HepG2 (cell line): ENCODE results near the gene PRKCD. TPM values are rescaled to one million over a fixed set of nuclear protein-coding genes. Genes with fewer than 3 reads are reported as not detected.
A peak's percentile ranks its signal among the peaks of the same experiment; 100 is the strongest.

Experiments
- BORCS8-MEF2B ChIP-seq: sonication (generic); formaldehyde crosslinking; IDR thresholded peaks from 2 replicates; pipeline ENCODE4 v1.8.0; 2022; ENCODE audit warnings: mild to moderate bottlenecking, missing genetic modification reagents
- BRCA1 ChIP-seq: sonication (generic); formaldehyde crosslinking; IDR thresholded peaks from 2 replicates; pipeline ENCODE4 v1.4.0; 2020; ENCODE audit warnings: missing genetic modification reagents
- FOXA1 ChIP-seq, 2 experiments: fragments of 450-650 bp in 1 of 2; sonication (generic) in 1 of 2; formaldehyde crosslinking in 1 of 2; IDR thresholded peaks; 2 replicates each; pipeline versions ENCODE4 v1.4.0 to v1.6.1; 2016 to 2020; ENCODE audit warnings: missing genetic modification reagents in 1 of 2
- GATA4 ChIP-seq: sonication (generic); IDR thresholded peaks from 2 replicates; pipeline ENCODE4 v1.6.1; 2016; ENCODE audit warnings: antibody characterized with exemption, low read depth, borderline replicate concordance
- KDM5A ChIP-seq: fragments of 200-600 bp; sonication (generic); IDR thresholded peaks from 2 replicates; pipeline ENCODE4 v1.7.0; 2018; ENCODE audit warnings: antibody characterized with exemption, mild to moderate bottlenecking, low read length, borderline replicate concordance
- MED1 ChIP-seq: sonication (generic); formaldehyde crosslinking; IDR thresholded peaks from 2 replicates; pipeline ENCODE4 v1.4.0; 2020; ENCODE audit warnings: missing genetic modification reagents
- NFE2L2 ChIP-seq: fragments of 150-350 bp; IDR thresholded peaks from 2 replicates; pipeline ENCODE4 v1.6.1; 2014; ENCODE audit warnings: low read length
- RCOR2 ChIP-seq: IDR thresholded peaks from 2 replicates; pipeline ENCODE4 v1.6.1; 2016; ENCODE audit warnings: missing biosample characterization, missing genetic modification reagents
- SALL1 ChIP-seq: sonication (generic); formaldehyde crosslinking; IDR thresholded peaks from 2 replicates; pipeline ENCODE4 v1.8.0; 2022; ENCODE audit warnings: mild to moderate bottlenecking, missing genetic modification reagents
- SNRNP70 ChIP-seq: fragments of 200-400 bp; formaldehyde crosslinking; IDR thresholded peaks from 2 replicates; pipeline ENCODE4 v1.6.1; 2017; ENCODE audit warnings: mild to moderate bottlenecking, low read depth, low read length, moderate library complexity
- THYN1 ChIP-seq: sonication (generic); formaldehyde crosslinking; IDR thresholded peaks from 2 replicates; pipeline ENCODE4 v1.8.1; 2023; ENCODE audit warnings: low read depth, mild to moderate bottlenecking, moderate library complexity, missing genetic modification reagents, borderline replicate concordance
- ZFY ChIP-seq: sonication (generic); formaldehyde crosslinking; IDR thresholded peaks from 2 replicates; pipeline ENCODE4 v1.4.0; 2020; ENCODE audit warnings: missing genetic modification reagents
- ZNF816 ChIP-seq: sonication (generic); formaldehyde crosslinking; IDR thresholded peaks from 2 replicates; pipeline ENCODE4 v1.8.0; 2022; ENCODE audit warnings: missing genetic modification reagents, mild to moderate bottlenecking, borderline replicate concordance
- ZSCAN25 ChIP-seq: sonication (generic); formaldehyde crosslinking; IDR thresholded peaks from 2 replicates; pipeline ENCODE4 v1.8.0; 2022; ENCODE audit warnings: mild to moderate bottlenecking, missing genetic modification reagents
- polyA plus RNA-seq, 8 experiments: library from polyadenylated mRNA; depleted of rRNA in 3 of 8; stranded (reverse) in 7 of 8; unstranded in 1 of 8; fragments of >200 nt; fragmentation: Illumina TruSeq in 4 of 8; extraction: Trizol in 4 of 8; gene quantifications; 2 replicates each; pipeline versions ENCODE4 v1.2.1 to v1.2.3, GENCODE V29; 2011 to 2016; ENCODE audit warnings: low read depth in 4 of 8, missing spikeins in 1 of 8, mixed read lengths in 1 of 8; ENCODE audit not compliant: insufficient read depth in 1 of 8
- total RNA-seq, 5 experiments: library from RNA; depleted of rRNA; stranded (reverse); fragments of >200 nt; fragmentation: Illumina TruSeq; extraction: Trizol; gene quantifications; 2 replicates each; pipeline ENCODE4 v1.2.3, GENCODE V29; 2016; ENCODE audit warnings: low read depth in 1 of 5
- TF ChIP-seq, protein P1 (sequence below): IDR thresholded peaks from 2 replicates; pipeline ENCODE4 v1.6.1; 2016; ENCODE audit warnings: low read depth, borderline replicate concordance
- TF ChIP-seq, protein P2 (sequence below): IDR thresholded peaks from 2 replicates; pipeline ENCODE4 v1.6.1; 2016; ENCODE audit warnings: missing genetic modification reagents, missing compliant biosample characterization
- TF ChIP-seq, protein P3 (sequence below): IDR thresholded peaks from 2 replicates; pipeline ENCODE4 v1.6.1; 2016; ENCODE audit warnings: mild to moderate bottlenecking
- TF ChIP-seq, protein P4 (sequence below): sonication (generic); formaldehyde crosslinking; IDR thresholded peaks from 2 replicates; pipeline ENCODE4 v1.5.0; 2020; ENCODE audit warnings: mild to moderate bottlenecking, missing genetic modification reagents, borderline replicate concordance
- TF ChIP-seq, protein P5 (sequence below): sonication (generic); formaldehyde crosslinking; IDR thresholded peaks from 2 replicates; pipeline ENCODE4 v1.9.0; 2022; ENCODE audit warnings: missing genetic modification reagents, mild to moderate bottlenecking, borderline replicate concordance
- TF ChIP-seq, protein P6 (sequence below): IDR thresholded peaks from 2 replicates; pipeline ENCODE4 v1.6.1; 2016

PRKCD gene
- total and polyA plus RNA-seq, 2 of the 13 experiments (the other 11 are each of a cell fraction or from before 2014, with no cell fraction given), result 1.6 to 40.7 TPM

DNA sequence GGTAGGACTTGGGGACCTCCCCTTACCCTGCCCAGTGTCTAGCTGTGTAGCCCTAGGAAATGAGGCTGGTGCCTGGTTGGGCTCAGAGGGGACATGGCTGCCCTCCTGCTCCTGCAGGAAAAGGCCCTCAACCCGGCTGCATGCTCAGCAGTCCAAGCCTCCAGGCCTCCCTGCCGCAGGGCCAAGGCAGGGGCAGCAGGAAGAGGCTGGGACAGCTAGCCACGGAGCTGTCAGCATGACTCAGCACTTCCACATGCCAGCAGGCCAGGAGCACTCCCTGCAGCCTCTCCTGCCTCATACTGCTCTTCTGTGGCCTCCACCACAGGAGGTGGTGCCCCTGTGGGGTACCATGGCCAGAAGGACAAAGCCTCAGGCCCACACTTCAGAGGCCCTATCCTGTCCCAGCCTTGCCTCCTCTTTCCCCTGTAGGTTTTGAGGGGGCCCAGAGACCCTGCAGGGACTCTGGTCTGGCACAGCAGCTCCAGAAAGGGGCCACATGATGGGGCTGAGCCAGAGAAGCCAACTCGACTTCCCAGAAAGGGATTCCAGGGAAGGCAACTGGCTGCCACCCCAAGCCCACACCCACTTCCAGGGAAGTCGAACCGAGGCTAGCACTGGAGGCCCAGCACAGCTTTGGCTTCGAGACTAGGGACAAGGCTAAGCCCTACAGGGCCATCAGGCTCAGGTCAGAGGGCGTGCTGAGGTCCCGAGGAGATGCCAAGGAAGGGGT lies 75.3 kb downstream of the PRKCD start (continued):
- TF ChIP-seq KDM5A (no peak), SNRNP70 (no peak), GATA4 (no peak), MED1 (CRISPR knock-in tag) (peak; percentile 76), FOXA1 (IDR thresholded peaks at IDR 0.05) (no peak), FOXA1 (CRISPR knock-in tag; IDR thresholded peaks at IDR 0.05) (no peak), NFE2L2 (peak; percentile 99), RCOR2 (CRISPR knock-in tag) (no peak), BORCS8-MEF2B (CRISPR knock-in tag) (no peak), ZNF816 (no peak), SALL1 (CRISPR knock-in tag) (0 out of 2 replicates have a peak, but pooled peaks have one; percentile 17), THYN1 (CRISPR knock-in tag) (no peak), ZSCAN25 (no peak), ZFY (CRISPR knock-in tag) (peak; percentile 71), BRCA1 (CRISPR knock-in tag) (no peak)
- TF ChIP-seq, protein P1, sequence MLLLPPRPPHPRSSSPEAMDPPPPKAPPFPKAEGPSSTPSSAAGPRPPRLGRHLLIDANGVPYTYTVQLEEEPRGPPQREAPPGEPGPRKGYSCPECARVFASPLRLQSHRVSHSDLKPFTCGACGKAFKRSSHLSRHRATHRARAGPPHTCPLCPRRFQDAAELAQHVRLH (CRISPR knock-in tag), result peak; percentile 35; the same call in 1 of the 2 replicates
- TF ChIP-seq, protein P2, sequence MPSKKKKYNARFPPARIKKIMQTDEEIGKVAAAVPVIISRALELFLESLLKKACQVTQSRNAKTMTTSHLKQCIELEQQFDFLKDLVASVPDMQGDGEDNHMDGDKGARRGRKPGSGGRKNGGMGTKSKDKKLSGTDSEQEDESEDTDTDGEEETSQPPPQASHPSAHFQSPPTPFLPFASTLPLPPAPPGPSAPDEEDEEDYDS (CRISPR knock-in tag), result no peak
- TF ChIP-seq, protein P3, sequence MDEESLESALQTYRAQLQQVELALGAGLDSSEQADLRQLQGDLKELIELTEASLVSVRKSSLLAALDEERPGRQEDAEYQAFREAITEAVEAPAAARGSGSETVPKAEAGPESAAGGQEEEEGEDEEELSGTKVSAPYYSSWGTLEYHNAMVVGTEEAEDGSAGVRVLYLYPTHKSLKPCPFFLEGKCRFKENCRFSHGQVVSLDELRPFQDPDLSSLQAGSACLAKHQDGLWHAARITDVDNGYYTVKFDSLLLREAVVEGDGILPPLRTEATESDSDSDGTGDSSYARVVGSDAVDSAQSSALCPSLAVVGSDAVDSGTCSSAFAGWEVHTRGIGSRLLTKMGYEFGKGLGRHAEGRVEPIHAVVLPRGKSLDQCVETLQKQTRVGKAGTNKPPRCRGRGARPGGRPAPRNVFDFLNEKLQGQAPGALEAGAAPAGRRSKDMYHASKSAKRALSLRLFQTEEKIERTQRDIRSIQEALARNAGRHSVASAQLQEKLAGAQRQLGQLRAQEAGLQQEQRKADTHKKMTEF (CRISPR knock-in tag), result peak; percentile 44; the same call in 1 of the 2 replicates
- TF ChIP-seq, protein P4, sequence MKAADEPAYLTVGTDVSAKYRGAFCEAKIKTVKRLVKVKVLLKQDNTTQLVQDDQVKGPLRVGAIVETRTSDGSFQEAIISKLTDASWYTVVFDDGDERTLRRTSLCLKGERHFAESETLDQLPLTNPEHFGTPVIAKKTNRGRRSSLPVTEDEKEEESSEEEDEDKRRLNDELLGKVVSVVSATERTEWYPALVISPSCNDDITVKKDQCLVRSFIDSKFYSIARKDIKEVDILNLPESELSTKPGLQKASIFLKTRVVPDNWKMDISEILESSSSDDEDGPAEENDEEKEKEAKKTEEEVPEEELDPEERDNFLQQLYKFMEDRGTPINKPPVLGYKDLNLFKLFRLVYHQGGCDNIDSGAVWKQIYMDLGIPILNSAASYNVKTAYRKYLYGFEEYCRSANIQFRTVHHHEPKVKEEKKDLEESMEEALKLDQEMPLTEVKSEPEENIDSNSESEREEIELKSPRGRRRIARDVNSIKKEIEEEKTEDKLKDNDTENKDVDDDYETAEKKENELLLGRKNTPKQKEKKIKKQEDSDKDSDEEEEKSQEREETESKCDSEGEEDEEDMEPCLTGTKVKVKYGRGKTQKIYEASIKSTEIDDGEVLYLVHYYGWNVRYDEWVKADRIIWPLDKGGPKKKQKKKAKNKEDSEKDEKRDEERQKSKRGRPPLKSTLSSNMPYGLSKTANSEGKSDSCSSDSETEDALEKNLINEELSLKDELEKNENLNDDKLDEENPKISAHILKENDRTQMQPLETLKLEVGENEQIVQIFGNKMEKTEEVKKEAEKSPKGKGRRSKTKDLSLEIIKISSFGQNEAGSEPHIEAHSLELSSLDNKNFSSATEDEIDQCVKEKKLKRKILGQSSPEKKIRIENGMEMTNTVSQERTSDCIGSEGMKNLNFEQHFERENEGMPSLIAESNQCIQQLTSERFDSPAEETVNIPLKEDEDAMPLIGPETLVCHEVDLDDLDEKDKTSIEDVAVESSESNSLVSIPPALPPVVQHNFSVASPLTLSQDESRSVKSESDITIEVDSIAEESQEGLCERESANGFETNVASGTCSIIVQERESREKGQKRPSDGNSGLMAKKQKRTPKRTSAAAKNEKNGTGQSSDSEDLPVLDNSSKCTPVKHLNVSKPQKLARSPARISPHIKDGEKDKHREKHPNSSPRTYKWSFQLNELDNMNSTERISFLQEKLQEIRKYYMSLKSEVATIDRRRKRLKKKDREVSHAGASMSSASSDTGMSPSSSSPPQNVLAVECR (CRISPR knock-in tag), result no peak; the same call in 1 of the 2 replicates
- TF ChIP-seq, protein P5, sequence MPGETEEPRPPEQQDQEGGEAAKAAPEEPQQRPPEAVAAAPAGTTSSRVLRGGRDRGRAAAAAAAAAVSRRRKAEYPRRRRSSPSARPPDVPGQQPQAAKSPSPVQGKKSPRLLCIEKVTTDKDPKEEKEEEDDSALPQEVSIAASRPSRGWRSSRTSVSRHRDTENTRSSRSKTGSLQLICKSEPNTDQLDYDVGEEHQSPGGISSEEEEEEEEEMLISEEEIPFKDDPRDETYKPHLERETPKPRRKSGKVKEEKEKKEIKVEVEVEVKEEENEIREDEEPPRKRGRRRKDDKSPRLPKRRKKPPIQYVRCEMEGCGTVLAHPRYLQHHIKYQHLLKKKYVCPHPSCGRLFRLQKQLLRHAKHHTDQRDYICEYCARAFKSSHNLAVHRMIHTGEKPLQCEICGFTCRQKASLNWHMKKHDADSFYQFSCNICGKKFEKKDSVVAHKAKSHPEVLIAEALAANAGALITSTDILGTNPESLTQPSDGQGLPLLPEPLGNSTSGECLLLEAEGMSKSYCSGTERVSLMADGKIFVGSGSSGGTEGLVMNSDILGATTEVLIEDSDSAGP (CRISPR knock-in tag), result peak; percentile 59; the same call in 1 of the 2 replicates
- TF ChIP-seq, protein P6, sequence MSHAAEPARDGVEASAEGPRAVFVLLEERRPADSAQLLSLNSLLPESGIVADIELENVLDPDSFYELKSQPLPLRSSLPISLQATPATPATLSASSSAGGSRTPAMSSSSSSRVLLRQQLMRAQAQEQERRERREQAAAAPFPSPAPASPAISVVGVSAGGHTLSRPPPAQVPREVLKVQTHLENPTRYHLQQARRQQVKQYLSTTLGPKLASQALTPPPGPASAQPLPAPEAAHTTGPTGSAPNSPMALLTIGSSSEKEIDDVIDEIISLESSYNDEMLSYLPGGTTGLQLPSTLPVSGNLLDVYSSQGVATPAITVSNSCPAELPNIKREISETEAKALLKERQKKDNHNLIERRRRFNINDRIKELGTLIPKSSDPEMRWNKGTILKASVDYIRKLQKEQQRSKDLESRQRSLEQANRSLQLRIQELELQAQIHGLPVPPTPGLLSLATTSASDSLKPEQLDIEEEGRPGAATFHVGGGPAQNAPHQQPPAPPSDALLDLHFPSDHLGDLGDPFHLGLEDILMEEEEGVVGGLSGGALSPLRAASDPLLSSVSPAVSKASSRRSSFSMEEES, result no peak
